PC-3 (cell line): ENCODE data around the gene NKD1.

ENCODE experiments used
- CTCF ChIP-seq: fragments of 300-600 bp; sonication (generic); conservative IDR thresholded peaks from 2 replicates; pipeline ENCODE4 v1.5.1; 2017; ENCODE audit warnings: antibody characterized with exemption, low read depth, mild to moderate bottlenecking, low read length
- EZH2 ChIP-seq: fragments of 300-600 bp; sonication (generic); IDR thresholded peaks from one replicate; pipeline ENCODE4 v1.6.1; 2017; ENCODE audit warnings: antibody characterized with exemption, mild to moderate bottlenecking, low read length; ENCODE audit not compliant: unreplicated experiment
- EZH2phosphoT487 ChIP-seq: fragments of 300-600 bp; sonication (generic); IDR thresholded peaks from 2 replicates; pipeline ENCODE4 v1.6.1; 2018; ENCODE audit warnings: mild to moderate bottlenecking, antibody characterized with exemption, low read length, borderline replicate concordance

- TF ChIP-seq CTCF = no peak
- no peak for TF ChIP-seq EZH2
- no peak for TF ChIP-seq EZH2phosphoT487
Observed at GRCh38 chr16:50522324-50522723, 25.9 kb upstream of the NKD1 start.
